Right hindlimb (tissue), 1 donor: Measurements from ENCODE around the gene NEDD4L.

Experiments
- DNase-seq: peaks from one replicate; pipeline ENCODE4 v3.0.0-alpha.2; 2018

The NEDD4L gene

GRCh38 chr18:58438958-58439300, 394.9 kb downstream of the NEDD4L start:
- no peak for DNase-seq

GRCh38 chr18:58443671-58444070, 399.6 kb downstream of the NEDD4L start:
- no peak for DNase-seq

GRCh38 chr18:58446391-58447060, 402.5 kb downstream of the NEDD4L start:
- no peak for DNase-seq

- DNase-seq = peak; percentile 56
Measured at GRCh38 chr18:58447402-58448095, 403.5 kb downstream of the NEDD4L start.

GRCh38 chr18:58449464-58449863, 405.4 kb downstream of the NEDD4L start:
- no peak for DNase-seq
